NCI-H524 treated with DMSO at 0.1 percent for 48 hours (cell line): Measurements from ENCODE around the gene GP1BA.
"Not testable (repeated sequence)": the region's sequence is repeated elsewhere in the genome, so short reads cannot be mapped to it uniquely, and the experiment has no call there.

Experiments
- DNase-seq: peaks from one replicate; lab custom pipeline; 2025; lab: John Stamatoyannopoulos, UW

Gene GP1BA

GRCh38 chr17:4901648-4902344 is 30.3 kb upstream of the GP1BA start:
- no peak for DNase-seq

- DNase-seq, result no peak
Measured at GRCh38 chr17:4902540-4902939, 29.5 kb upstream of the GP1BA start.

- no peak for DNase-seq
Measured at GRCh38 chr17:4903051-4903818, 28.8 kb upstream of the GP1BA start, which contains the start of gene CHRNE. CHRNE (minus strand) TSS chr17:4903098; CDS start chr17:4903063, 35 bp downstream.

GRCh38 chr17:4906642-4907041 is 25.4 kb upstream of the GP1BA start:
- DNase-seq, result not testable (repeated sequence)

- DNase-seq, result no peak
Measured at GRCh38 chr17:4908301-4908700, 23.8 kb upstream of the GP1BA start.

- DNase-seq, result peak; percentile 34
Measured at GRCh38 chr17:4908711-4909496, 23.2 kb upstream of the GP1BA start.

GRCh38 chr17:4913994-4914393 is 18.1 kb upstream of the GP1BA start:
- no peak for DNase-seq

GRCh38 chr17:4914551-4914950 is 17.5 kb upstream of the GP1BA start:
- DNase-seq, result not testable (repeated sequence)

- no peak for DNase-seq
Measured at GRCh38 chr17:4919511-4920047, 12.5 kb upstream of the GP1BA start.

GRCh38 chr17:4920351-4921048 is 11.6 kb upstream of the GP1BA start:
- no peak for DNase-seq

- no peak for DNase-seq
Measured at GRCh38 chr17:4921320-4921719, 10.8 kb upstream of the GP1BA start.

GRCh38 chr17:4926577-4927335 is 5.3 kb upstream of the GP1BA start:
- DNase-seq, result not testable (repeated sequence)

- DNase-seq, result no peak
Measured at GRCh38 chr17:4928881-4929280, 3.2 kb upstream of the GP1BA start.

- DNase-seq, result no peak
Measured at GRCh38 chr17:4932756-4933155, 679 bp downstream of the GP1BA start.

GRCh38 chr17:4933646-4934045 is 1.6 kb downstream of the GP1BA start:
- DNase-seq, result no peak

GRCh38 chr17:4934173-4934979 is 2.3 kb downstream of the GP1BA start:
- DNase-seq, result no peak

GRCh38 chr17:4935650-4936049 is 3.6 kb downstream of the GP1BA start:
- DNase-seq, result no peak

GRCh38 chr17:4936436-4936835 is 4.4 kb downstream of the GP1BA start:
- DNase-seq, result no peak

- DNase-seq, result no peak
Measured at GRCh38 chr17:4937553-4937952, 5.5 kb downstream of the GP1BA start.

GRCh38 chr17:4938069-4938491 is 6.0 kb downstream of the GP1BA start:
- no peak for DNase-seq
